Peyer's patch (tissue), 4 donors: ENCODE results near the gene AOX1.

Experiments
- CTCF ChIP-seq, 6 experiments: fragments of 450-650 bp in 4 of 6; fragments of 200-600 bp in 2 of 6; sonication (generic) in 1 of 6; IDR thresholded peaks; one replicate each; pipeline ENCODE4 v1.5.1; 2017 to 2019; ENCODE audit warnings: antibody characterized with exemption in 6 of 6, mild to moderate bottlenecking in 3 of 6, moderate library complexity in 1 of 6
- POLR2A ChIP-seq, 2 donors: fragments of 450-650 bp; IDR thresholded peaks; one replicate each; pipeline ENCODE4 v1.5.1; 2017; ENCODE audit warnings: antibody characterized with exemption in 2 of 2, mild to moderate bottlenecking in 2 of 2, moderate library complexity in 2 of 2

DNA sequence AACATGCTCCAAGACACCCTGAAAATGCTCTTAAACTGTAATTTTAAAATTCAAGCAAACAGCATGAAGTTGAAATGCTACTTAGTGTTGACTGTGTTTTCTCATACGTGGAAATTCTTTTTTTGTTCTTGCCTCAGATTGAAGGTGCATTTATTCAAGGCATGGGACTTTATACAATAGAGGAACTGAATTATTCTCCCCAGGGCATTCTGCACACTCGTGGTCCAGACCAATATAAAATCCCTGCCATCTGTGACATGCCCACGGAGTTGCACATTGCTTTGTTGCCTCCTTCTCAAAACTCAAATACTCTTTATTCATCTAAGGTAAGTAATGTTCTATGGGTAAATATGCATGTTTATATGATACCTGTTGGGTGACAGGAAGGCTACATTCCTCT lies 82.7 kb downstream of the AOX1 start:
- TF ChIP-seq CTCF (IDR thresholded peaks at IDR 0.05) (no peak), POLR2A (IDR thresholded peaks at IDR 0.05) (no peak)
